ENCODE results near the gene SLC24A1. TPM values are rescaled to one million over a fixed set of nuclear protein-coding genes. Genes with fewer than 3 reads are reported as not detected.

The SLC24A1 gene
- total RNA-seq, 1 donor from 2014 or later: 8.7 TPM

GRCh38 chr15:65651831-65652749 is 30.4 kb downstream of the SLC24A1 start:
- no peak for DNase-seq (ENCODE audit: low spot score)

GRCh38 chr15:65653341-65653740 is 31.6 kb downstream of the SLC24A1 start:
- DNase-seq (ENCODE audit: low spot score): peak; percentile 10

DNA sequence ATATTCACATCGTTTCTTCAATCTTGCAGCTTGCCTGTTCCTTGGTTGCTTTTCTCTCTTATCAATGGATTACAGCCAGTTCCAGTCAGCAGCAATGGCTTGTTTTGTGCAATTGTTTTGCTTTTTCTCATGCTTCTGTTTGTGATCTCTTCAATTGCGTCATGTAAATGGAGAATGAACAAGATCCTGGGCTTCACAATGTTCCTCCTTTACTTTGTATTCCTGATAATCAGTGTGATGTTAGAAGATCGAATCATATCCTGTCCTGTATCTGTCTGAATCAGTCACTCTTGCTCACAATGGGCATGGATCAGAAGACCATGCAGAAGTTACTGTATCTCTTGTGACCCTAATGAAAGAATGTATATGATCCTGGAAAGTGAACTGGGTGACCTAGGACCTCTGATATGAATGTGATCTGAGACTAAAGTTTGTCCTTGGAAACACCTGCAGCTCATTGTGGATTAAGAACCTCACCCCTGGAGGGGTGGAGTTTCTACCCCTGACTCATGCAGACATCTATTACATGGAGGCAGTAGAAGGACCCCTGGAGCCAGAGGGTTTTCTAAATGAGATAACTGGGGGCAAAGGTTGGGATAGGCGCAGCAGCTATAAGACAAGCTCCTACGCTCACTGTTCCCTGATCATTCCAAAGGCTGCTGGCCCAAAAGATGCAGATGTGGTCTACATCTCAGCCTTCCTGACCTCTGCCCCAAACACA is 32.2 kb downstream of the SLC24A1 start:
- no peak for DNase-seq (ENCODE audit: low spot score)

DNA sequence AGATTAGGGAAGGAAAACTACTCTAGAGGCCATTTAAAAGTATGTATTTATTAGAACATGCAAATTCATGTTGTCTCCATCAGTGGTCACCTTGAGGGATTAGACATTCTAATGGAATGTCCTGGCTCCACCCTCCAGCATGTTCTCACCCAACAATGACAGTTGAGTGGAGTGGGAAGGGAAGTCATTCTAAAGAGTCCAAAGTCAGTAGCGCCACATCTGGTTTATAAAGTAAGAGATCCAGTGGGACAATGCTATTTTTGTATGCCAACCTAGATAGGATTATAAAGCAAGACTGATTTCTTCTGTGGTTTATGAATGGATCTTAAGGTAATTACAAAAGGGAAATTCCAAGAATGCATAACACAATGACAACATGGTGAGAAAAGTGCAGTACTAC is 33.3 kb downstream of the SLC24A1 start:
- no peak for DNase-seq (ENCODE audit: low spot score)

DNA sequence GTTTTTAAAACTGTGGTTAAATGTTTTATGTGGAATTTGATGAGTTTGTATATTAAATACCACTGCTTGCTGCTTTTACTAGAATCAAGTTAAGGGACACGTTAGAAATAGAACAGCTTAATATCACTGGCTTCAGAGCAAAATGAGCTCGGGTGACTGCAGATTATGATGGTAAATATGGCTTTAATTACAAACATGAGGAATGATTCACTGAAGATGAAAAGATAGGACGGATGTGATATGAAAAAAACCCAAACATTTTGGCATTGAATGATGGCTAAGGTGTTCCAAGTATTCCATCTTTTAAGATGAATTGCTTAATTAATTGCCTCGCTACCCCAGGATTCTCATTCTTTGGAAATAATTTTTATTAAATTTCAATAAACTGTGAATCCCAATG is 33.7 kb downstream of the SLC24A1 start:
- no peak for DNase-seq (ENCODE audit: low spot score)

GRCh38 chr15:65659502-65660052 is 37.8 kb downstream of the SLC24A1 start:
- no peak for DNase-seq (ENCODE audit: low spot score)

- no peak for DNase-seq (ENCODE audit: low spot score)
Observed at GRCh38 chr15:65660927-65661326, 39.2 kb downstream of the SLC24A1 start.

- DNase-seq (ENCODE audit: low spot score): no peak
Observed at GRCh38 chr15:65663521-65663920, 41.8 kb downstream of the SLC24A1 start.

DNA sequence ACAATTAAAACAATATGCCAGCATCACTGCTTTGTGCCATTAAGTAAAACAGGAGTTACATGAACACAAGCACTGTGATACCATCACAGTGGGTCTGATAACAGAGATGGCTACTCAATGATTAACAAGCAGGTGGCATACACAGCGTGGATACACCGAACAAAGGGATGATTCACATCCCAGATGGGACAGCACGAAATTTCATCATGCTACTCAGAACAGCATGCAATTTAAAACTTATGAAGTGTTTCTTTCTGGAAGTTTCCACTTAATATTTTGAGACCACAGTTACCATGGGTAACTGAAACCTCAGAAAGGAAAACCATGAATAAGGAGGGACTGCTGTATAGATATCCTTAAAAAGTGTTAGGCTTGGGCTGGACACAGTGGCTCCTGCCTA is 44.5 kb downstream of the SLC24A1 start:
- DNase-seq (ENCODE audit: low spot score): no peak

GRCh38 chr15:65675551-65675950 is 53.8 kb downstream of the SLC24A1 start:
- no peak for DNase-seq (ENCODE audit: low spot score)

DNA sequence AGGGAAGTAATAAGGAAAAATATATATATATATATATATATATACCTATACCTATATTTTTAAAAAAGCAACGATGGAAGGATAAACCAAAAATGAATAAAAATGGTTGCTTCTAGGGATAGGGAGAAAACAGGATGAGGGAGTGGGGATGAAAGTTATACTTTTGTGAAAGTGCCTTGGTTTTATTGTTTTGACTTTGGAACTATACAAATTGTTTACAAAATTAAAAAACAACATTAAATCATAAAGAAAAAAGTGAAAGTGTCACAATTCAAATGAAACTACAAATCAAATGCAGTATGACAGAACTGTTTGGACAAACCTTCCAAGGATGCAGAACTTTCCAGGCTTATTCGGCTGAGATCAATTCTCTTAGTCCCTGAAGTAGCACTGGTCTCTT is 54.4 kb downstream of the SLC24A1 start:
- DNase-seq (ENCODE audit: low spot score): no peak

- DNase-seq (ENCODE audit: low spot score): no peak
Observed at GRCh38 chr15:65680544-65680943, 58.8 kb downstream of the SLC24A1 start.

DNA sequence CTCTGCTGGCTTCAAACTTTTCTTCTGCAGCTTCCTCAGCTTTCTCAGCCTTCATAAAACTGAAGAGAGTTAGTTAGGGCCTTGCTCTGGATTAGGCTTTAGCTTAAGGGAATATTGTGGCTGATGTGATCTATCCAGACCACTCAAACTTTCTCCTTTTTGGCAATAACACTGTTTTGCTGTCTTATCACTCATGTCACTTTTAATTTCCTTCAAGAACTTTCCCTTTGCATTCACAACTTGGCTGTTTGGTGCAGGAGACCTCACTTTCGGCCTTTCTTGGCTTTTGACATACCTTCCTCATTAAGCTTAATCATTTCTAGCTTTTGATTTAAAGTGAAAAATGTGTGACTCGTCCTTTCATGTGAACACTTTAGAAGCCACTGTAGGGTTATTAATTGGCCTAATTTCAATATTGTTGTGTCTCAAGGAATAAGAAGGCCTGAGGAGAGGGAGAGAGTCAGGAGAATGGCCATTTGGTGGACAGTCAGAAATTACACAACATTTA is 60.7 kb downstream of the SLC24A1 start:
- no peak for DNase-seq (ENCODE audit: low spot score)

GRCh38 chr15:65688462-65688861 is 66.7 kb downstream of the SLC24A1 start:
- DNase-seq (ENCODE audit: low spot score): no peak

DNA sequence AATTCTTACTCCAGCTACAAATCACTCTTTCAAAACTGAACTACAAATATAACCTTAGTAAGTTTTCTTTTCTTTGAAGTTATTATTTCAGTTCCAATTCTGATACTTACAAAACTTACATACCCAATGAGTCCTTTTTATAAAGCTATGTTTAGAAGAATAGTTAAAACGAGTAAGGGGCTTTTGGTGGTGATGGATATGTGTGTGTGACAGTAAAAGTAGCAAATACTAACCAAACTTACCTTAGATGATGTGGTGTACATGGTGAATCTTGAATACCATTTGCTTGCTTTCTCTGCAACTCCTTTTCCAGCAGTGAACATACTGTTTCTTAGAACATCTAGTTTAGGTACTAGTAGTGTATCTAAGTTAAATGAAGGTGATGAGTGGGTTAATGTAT is 68.4 kb downstream of the SLC24A1 start:
- no peak for DNase-seq (ENCODE audit: low spot score)

- peak; percentile 29 for DNase-seq (ENCODE audit: low spot score)
Observed at GRCh38 chr15:65690778-65691177, 69.0 kb downstream of the SLC24A1 start.

GRCh38 chr15:65695081-65695480 is 73.3 kb downstream of the SLC24A1 start:
- peak; percentile 69 for DNase-seq (ENCODE audit: low spot score)

Other genes with a start within 250 kb of the SLC24A1 start
- 2.6 TPM for gene IGDCC3, start 243.9 kb upstream of the SLC24A1 start, total RNA-seq (ENCODE audit: insufficient read depth, low replicate concordance)
- gene IGDCC4, start 199.0 kb upstream of the SLC24A1 start, total RNA-seq (ENCODE audit: insufficient read depth, low replicate concordance): 37.3 TPM
- gene DPP8, start 104.2 kb upstream of the SLC24A1 start, total RNA-seq (ENCODE audit: insufficient read depth, low replicate concordance): 28.2 TPM
- 48.6 TPM for gene HACD3, start 91.5 kb upstream of the SLC24A1 start, total RNA-seq (ENCODE audit: insufficient read depth, low replicate concordance)
- 25.0 TPM for gene INTS14, start 10.8 kb upstream of the SLC24A1 start, total RNA-seq (ENCODE audit: insufficient read depth, low replicate concordance)
- 24.1 TPM for gene DENND4A, start 170.4 kb downstream of the SLC24A1 start, total RNA-seq (ENCODE audit: insufficient read depth, low replicate concordance)
- gene RAB11A, start 247.6 kb downstream of the SLC24A1 start, total RNA-seq (ENCODE audit: insufficient read depth, low replicate concordance): 54.2 TPM